Suppressor macrophage (primary cell): ENCODE measurements around the gene KCNMB2.
"Not testable (repeated sequence)": the region's sequence is repeated elsewhere in the genome, so short reads cannot be mapped to it uniquely, and the experiment has no call there.

Experiments used
- DNase-seq, 4 experiments: peaks; one replicate each; pipeline ENCODE4 v3.0.0-alpha.2; 2020 to 2022
- total RNA-seq, 17 experiments: gene quantifications; one replicate each; lab custom pipeline; 2026; ENCODE audit warnings: mixed read lengths in 6 of 17, inconsistent platforms in 3 of 17; lab: John Stamatoyannopoulos, UW

KCNMB2 gene
- 0 to 1.3 (median 0) reads per million in 17 experiments for total RNA-seq

- no peak for DNase-seq
These were observed at the start of gene KCNMB2 for GRCh38 chr3:178536211-178537079. Gene KCNMB2 (plus strand): TSS chr3:178536436.

GRCh38 chr3:178486903-178487302, 49.3 kb upstream of the KCNMB2 start:
- no peak for DNase-seq

GRCh38 chr3:178487752-178488151, 48.5 kb upstream of the KCNMB2 start:
- DNase-seq: no peak

- no peak for DNase-seq
These were observed 44.5 kb upstream of the KCNMB2 start for GRCh38 chr3:178491751-178492150.

- no peak for DNase-seq
These were observed 43.7 kb upstream of the KCNMB2 start for GRCh38 chr3:178492491-178492890.

- DNase-seq: no peak
These were observed 41.9 kb upstream of the KCNMB2 start for GRCh38 chr3:178494386-178494785.

- no peak for DNase-seq
These were observed 39.3 kb upstream of the KCNMB2 start for GRCh38 chr3:178496911-178497310.

- no peak for DNase-seq
These were observed 37.4 kb upstream of the KCNMB2 start for GRCh38 chr3:178498871-178499270.

DNA sequence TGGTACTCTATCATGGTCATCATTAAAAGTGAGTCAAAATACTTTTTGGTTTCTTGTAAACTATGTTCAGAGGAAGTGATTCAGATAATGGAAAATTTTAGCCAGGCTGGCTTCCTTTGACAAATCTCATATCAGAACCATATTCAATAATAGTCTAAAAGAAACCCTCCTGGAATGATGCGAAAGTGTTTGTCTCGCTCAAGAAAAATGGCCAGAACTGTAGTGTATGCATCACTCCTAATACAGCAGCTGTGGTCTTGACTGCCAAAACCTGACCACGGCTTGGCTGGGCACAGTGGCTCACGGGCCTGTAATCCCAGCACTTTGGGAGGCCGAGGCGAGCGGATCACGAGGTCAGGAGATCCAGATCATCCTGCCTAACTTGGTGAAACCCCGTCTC, 35.6 kb upstream of the KCNMB2 start:
- DNase-seq: no peak

- DNase-seq: no peak
These were observed 32.1 kb upstream of the KCNMB2 start for GRCh38 chr3:178504128-178504527.

DNA sequence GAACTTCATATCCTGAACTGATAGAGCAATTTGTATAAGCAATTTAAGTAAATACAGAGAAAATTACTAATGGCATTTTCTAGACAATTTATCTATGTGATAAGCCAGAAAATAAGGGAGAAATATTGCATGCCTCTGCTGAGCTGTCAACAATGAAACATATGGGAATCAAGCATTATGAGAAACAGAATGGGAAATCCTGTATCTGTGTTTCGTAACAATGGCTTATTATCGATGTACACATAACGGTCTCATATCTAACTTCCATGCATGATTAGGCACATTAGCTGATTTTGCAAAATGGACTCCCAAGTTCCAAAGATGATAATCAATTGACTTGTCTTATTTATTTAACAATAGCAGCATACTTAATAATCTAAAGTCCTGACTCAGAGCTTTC, 30.4 kb upstream of the KCNMB2 start:
- no peak for DNase-seq

DNA sequence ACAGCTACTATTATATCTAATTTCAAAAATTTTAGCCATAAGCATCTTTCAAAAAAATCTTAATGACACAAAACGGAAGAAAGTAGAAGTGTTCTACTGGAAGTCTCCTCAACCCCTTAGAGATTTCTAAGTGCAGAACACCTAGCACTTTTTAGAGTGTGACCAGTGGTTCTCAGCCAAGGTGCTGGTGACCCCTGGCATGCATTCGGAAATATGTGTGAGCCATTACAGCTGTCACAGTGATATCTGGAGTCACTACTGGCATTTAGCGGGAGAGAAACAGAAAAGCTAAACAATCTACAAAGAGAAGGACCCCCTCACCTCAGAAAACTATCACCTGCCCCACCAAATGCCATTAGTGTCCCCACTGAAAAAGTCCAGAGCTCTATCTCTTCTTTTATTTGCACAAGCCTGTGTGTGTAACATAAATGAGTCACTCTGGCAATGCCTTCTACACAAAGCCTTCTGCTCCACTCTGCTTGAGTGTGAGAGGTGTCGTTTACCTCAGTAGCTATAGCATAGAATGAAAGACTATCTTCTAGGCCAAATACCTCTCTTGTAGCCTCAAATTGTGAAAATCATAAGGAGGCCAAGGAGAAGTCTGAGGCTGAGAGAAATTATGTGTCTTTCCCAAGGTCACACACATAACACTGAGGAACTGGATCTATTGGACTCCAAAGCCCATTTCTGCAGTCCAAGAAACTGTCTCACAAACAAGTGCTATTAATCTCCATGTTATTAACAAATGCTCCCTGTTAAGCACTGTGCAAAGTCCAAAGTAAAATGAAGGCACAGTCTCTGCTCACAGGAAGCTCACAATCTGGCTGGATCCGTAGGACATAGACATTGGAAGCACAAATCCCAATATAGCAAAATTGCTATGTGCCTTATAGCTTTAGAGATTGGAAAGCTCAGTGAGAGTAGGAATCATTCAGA, 28.5 kb upstream of the KCNMB2 start:
- DNase-seq: no peak

DNA sequence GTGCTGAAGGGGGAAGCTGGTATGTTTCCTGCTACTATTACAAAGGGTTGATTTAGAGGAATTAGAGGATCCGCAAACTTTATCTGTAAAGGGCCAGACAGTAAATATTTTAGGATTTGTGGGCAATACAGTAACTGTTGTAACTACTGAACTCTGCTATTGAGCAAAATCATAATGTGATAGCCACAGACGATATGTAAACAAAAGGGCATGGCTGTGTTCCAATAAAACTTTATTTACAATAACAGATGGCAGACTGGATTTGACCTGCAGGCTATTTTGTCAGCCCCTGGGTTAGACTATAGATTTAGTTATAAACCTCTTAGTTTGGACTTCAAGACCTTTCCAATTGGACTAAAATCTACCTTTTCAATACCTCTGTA, 27.8 kb upstream of the KCNMB2 start:
- DNase-seq: no peak

DNA sequence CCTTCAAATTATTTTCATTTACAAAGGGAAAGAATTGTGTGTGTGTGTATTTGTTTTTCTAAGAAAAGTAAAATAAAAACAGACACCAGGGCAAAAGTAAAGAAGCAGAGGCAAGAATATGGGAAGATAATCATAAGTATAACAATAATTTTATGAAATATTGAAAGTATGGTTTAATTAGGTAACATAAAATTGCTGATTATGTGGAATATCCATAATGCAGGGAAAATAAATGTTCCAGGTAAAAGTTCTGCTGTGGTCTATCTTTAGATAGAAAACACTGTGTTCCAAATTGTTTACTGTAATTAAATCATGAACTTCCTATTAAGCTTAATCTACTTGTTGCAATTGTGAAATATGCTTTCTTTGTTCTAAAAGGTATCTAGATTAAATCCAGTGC, 25.7 kb upstream of the KCNMB2 start:
- DNase-seq: no peak

GRCh38 chr3:178512647-178513046, 23.6 kb upstream of the KCNMB2 start:
- no peak for DNase-seq

GRCh38 chr3:178513546-178514380, 22.5 kb upstream of the KCNMB2 start:
- DNase-seq: no peak

DNA sequence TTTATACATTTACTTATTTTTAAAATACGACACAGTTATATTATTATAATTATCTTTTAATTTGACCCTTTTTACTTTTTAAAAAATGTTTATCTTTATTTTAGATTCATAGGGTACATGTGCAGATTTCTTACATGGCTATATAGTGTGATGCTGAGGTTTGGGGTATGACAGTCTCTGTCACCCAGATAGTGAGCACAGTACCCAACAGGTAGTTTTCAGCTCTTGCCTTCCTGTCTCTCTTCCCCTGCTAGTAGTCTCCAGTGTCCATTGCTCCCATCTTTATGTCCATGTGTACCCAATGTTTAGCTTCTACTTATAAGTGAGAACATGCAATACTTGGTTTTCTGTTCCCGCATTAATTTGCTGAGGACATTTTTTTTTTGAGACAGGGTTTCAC, 21.8 kb upstream of the KCNMB2 start:
- no peak for DNase-seq

- not testable (repeated sequence) for DNase-seq
These were observed 21.0 kb upstream of the KCNMB2 start for GRCh38 chr3:178515076-178515744.

DNA sequence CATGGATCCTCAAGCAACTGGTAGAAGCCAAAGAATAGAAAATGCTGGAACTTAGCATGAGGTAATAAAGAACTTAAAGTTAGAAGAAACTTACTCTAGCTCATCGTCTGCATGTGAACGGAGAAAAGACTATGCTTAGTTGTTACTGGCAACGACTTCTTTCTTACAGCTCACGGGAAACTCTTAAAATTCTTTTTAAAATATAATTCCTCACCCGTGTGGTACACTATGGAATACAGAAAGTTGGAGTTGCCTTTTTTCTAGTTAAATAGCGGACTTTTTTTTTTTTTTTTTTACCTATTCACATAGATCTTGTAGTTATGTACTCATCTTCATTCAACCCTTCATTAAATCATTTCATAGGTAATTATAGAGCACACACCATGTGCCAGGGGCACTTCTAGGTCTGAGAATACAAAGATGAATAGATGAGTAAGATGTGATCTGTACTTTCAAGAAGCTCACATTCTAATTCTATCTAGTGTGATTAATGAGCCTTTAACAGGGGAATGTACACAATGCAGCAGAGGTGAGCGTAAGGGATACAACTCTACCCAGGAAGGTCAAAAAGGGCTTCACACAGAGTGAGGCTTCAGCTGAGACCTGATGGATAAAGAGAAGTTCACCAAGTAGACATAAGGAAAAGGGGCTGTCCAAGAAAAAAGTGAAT, 18.4 kb upstream of the KCNMB2 start:
- DNase-seq: no peak

- DNase-seq: no peak
These were observed 17.4 kb upstream of the KCNMB2 start for GRCh38 chr3:178518660-178519396.

GRCh38 chr3:178519701-178520100, 16.5 kb upstream of the KCNMB2 start:
- DNase-seq: no peak
